Stimulated activated CD4-positive, alpha-beta T cell treated with anti-CD3 and anti-CD28 coated beads, Interleukin-15, amount 100 ng/mL, for 1 hour (primary cell): Measurements from ENCODE around the gene CER1.
A peak's percentile ranks its signal among the peaks of the same experiment; 100 is the strongest.
"Not testable (repeated sequence)": the region's sequence is repeated elsewhere in the genome, so short reads cannot be mapped to it uniquely, and the experiment has no call there.

Experiments used
- DNase-seq, 2 donors: peaks; one replicate each; pipeline ENCODE4 v3.0.0-alpha.2; 2020; ENCODE audit warnings: low read depth in 1 of 2, low spot score in 1 of 2

The CER1 gene

GRCh38 chr9:14719231-14719923 lies 3.2 kb downstream of the CER1 start:
- DNase-seq, result no peak

GRCh38 chr9:14715102-14715501 lies 7.4 kb downstream of the CER1 start:
- DNase-seq, result no peak

- no peak for DNase-seq
These were observed 9.3 kb downstream of the CER1 start for GRCh38 chr9:14713187-14713767.

- DNase-seq, result no peak
These were observed 11.7 kb downstream of the CER1 start for GRCh38 chr9:14710804-14711203.

- DNase-seq, result no peak
These were observed 15.9 kb downstream of the CER1 start for GRCh38 chr9:14706530-14707140.

GRCh38 chr9:14705079-14705478 lies 17.5 kb downstream of the CER1 start:
- no peak for DNase-seq

- no peak for DNase-seq
These were observed 18.3 kb downstream of the CER1 start for GRCh38 chr9:14704281-14704680.

- no peak for DNase-seq
These were observed 20.3 kb downstream of the CER1 start for GRCh38 chr9:14702200-14702720.

GRCh38 chr9:14693251-14693861 lies 29.2 kb downstream of the CER1 start, which contains the start of gene ZDHHC21:
TSS of gene ZDHHC21 (minus strand) at chr9:14693432. CDS start at chr9:14674340, 19,092 bp downstream.
- DNase-seq, result peak; percentile 19 to 42

- DNase-seq, result no peak
These were observed 29.9 kb downstream of the CER1 start for GRCh38 chr9:14692470-14693250.

- no peak for DNase-seq
These were observed 31.4 kb downstream of the CER1 start for GRCh38 chr9:14690948-14691730.

GRCh38 chr9:14687042-14687719 lies 35.4 kb downstream of the CER1 start:
- DNase-seq, result no peak

- DNase-seq, result no peak
These were observed 36.4 kb downstream of the CER1 start for GRCh38 chr9:14686168-14686567.

GRCh38 chr9:14682616-14683015 lies 39.9 kb downstream of the CER1 start:
- DNase-seq, result not testable (repeated sequence)

GRCh38 chr9:14678776-14679175 lies 43.8 kb downstream of the CER1 start:
- no peak for DNase-seq

- no peak for DNase-seq
These were observed 44.7 kb downstream of the CER1 start for GRCh38 chr9:14677872-14678271.

- no peak for DNase-seq
These were observed 45.1 kb downstream of the CER1 start for GRCh38 chr9:14677396-14677795.

GRCh38 chr9:14674630-14675029 lies 47.9 kb downstream of the CER1 start:
- no peak for DNase-seq

- DNase-seq, result no peak
These were observed 51.2 kb downstream of the CER1 start for GRCh38 chr9:14671377-14671776.

GRCh38 chr9:14670718-14671117 lies 51.8 kb downstream of the CER1 start:
- no peak for DNase-seq
